ENCODE measurements around the gene ERAP2. TPM values are rescaled to one million over a fixed set of nuclear protein-coding genes. Genes with fewer than 3 reads are reported as not detected.

Gene ERAP2
- total RNA-seq, 4 donors from 2014 or later, result 9.2 to 19.2 (median 14.0) TPM

- intact Hi-C loops (cut with DNase I), result no loop called here
- WGBS, 2 donors, result 57 to 78% methylated on average over 1 of the region's 1 CpG
- TF ChIP-seq POLR2A (IDR thresholded peaks at IDR 0.05), result no peak
- TF ChIP-seq, protein P1, sequence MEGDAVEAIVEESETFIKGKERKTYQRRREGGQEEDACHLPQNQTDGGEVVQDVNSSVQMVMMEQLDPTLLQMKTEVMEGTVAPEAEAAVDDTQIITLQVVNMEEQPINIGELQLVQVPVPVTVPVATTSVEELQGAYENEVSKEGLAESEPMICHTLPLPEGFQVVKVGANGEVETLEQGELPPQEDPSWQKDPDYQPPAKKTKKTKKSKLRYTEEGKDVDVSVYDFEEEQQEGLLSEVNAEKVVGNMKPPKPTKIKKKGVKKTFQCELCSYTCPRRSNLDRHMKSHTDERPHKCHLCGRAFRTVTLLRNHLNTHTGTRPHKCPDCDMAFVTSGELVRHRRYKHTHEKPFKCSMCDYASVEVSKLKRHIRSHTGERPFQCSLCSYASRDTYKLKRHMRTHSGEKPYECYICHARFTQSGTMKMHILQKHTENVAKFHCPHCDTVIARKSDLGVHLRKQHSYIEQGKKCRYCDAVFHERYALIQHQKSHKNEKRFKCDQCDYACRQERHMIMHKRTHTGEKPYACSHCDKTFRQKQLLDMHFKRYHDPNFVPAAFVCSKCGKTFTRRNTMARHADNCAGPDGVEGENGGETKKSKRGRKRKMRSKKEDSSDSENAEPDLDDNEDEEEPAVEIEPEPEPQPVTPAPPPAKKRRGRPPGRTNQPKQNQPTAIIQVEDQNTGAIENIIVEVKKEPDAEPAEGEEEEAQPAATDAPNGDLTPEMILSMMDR (IDR thresholded peaks at IDR 0.05), result no peak
- no peak for DNase-seq
- Histone ChIP-seq H3K27ac (no peak overlapping the region), H3K4me1 (peaks cover 20 to 26% of the 10 kb centered on the region in 2 donors), H3K4me3 (replicated peaks in 1 of 3) (no peak overlapping the region), H3K36me3 (no peaks in the 10 kb centered on the region), H3K9me3 (no peaks in the 10 kb centered on the region), H3K27me3 (no peaks in the 10 kb centered on the region)
These were observed 91.8 kb downstream of the ERAP2 start for GRCh38 chr5:96968074-96968473.

DNA sequence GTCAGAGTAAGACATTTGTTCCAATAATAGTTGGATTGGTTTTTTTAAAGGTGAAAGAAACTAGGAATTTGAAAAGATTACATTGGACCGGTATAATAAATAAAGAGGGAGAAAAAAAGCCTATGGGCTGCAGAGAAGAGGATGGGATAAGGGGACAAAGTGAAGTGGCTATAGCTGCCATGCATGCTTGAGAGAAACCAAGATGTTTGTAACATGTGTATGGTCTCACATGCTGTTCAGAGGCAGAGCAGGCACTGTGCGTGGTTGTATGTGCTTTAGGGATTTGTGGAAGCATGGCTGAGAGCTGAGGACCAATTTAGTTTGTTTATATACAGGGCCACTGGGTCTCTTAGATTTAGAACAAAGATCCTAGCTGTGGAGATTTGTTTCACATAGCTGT, 92.3 kb downstream of the ERAP2 start:
- no peaks in the 10 kb centered on the region for H3K27me3 ChIP-seq
- H3K27ac ChIP-seq, result no peak overlapping the region
- WGBS, 2 donors, result 41 to 47% methylated on average over 2 of the region's 2 CpGs
- H3K36me3 ChIP-seq, result no peaks in the 10 kb centered on the region
- TF ChIP-seq POLR2A (IDR thresholded peaks at IDR 0.05), result no peak
- TF ChIP-seq, protein P1 (IDR thresholded peaks at IDR 0.05), result no peak
- no peak overlapping the region for H3K4me3 ChIP-seq (replicated peaks in 1 of 3)
- DNase-seq, result no peak
- H3K9me3 ChIP-seq, result no peaks in the 10 kb centered on the region
- intact Hi-C loops (cut with DNase I), result no loop called here
- H3K4me1 ChIP-seq, result peaks cover 17 to 20% of the 10 kb centered on the region in 2 donors

Small RNAs within 50 kb of the gene (small RNA-seq; reads per million reads assigned to genes)
- gene RF00019, result not detected

Other genes with a start within 250 kb of the ERAP2 start
- gene CAST, start 214.1 kb upstream of the ERAP2 start, total RNA-seq, result 100 to 1,000 TPM; 177 to 278 (median 236) TPM
- gene ERAP1, start 68.6 kb upstream of the ERAP2 start, total RNA-seq, result 10 to 100 TPM; 22.0 to 33.1 (median 29.9) TPM
- gene LNPEP, start 59.6 kb downstream of the ERAP2 start, total RNA-seq, result 10 to 100 TPM; 35.0 to 59.9 (median 45.2) TPM